Sigmoid colon (tissue), 7 donors: ENCODE measurements around the gene SPIRE1. TPM values are rescaled to one million over a fixed set of nuclear protein-coding genes. Genes with fewer than 3 reads are reported as not detected.
A peak's percentile ranks its signal among the peaks of the same experiment; 100 is the strongest.

Source experiments
- DNase-seq: peaks from one replicate; pipeline ENCODE4 v3.0.0-alpha.2; 2019
- H3K27ac ChIP-seq, 4 donors: fragments of 200-600 bp; sonication (generic); one replicate each; pipeline ENCODE4 v1.5.1; 2016 to 2019; ENCODE audit warnings: mild to moderate bottlenecking in 1 of 4
- H3K27me3 ChIP-seq, 3 donors: fragments of 200-600 bp; sonication (generic); one replicate each; pipeline ENCODE4 v1.5.1; 2019; ENCODE audit warnings: mild to moderate bottlenecking in 1 of 3
- H3K36me3 ChIP-seq, 4 donors: fragments of 200-600 bp; sonication (generic); one replicate each; pipeline ENCODE4 v1.5.1; 2016 to 2019
- H3K4me1 ChIP-seq, 4 donors: fragments of 200-600 bp; sonication (generic); one replicate each; pipeline ENCODE4 v1.5.1; 2017 to 2019
- H3K4me3 ChIP-seq, 4 donors: fragments of 200-600 bp; sonication (generic); one replicate each; pipeline ENCODE4 v1.5.1; 2017 to 2019; ENCODE audit warnings: mild to moderate bottlenecking in 2 of 4, moderate library complexity in 1 of 4
- H3K9me3 ChIP-seq, 4 donors: fragments of 200-600 bp in 3 of 4; sonication (generic) in 3 of 4; one replicate each; pipeline versions ENCODE4 v1.5.1 to v1.6.1; 2013 to 2019
- CTCF ChIP-seq, 4 experiments: fragments of 450-650 bp in 3 of 4; fragments of 200-600 bp in 1 of 4; IDR thresholded peaks; one replicate each; pipeline ENCODE4 v1.5.1; 2016 to 2019; ENCODE audit warnings: antibody characterized with exemption in 4 of 4, mild to moderate bottlenecking in 3 of 4, moderate library complexity in 2 of 4
- EP300 ChIP-seq, 4 donors: sonication (generic); formaldehyde crosslinking; IDR thresholded peaks; one replicate each; pipeline ENCODE4 v1.6.1; 2017; ENCODE audit warnings: antibody characterized with exemption in 4 of 4
- POLR2A ChIP-seq, 2 donors: fragments of 450-650 bp; IDR thresholded peaks; one replicate each; pipeline ENCODE4 v1.6.1; 2016; ENCODE audit warnings: antibody characterized with exemption in 2 of 2, mild to moderate bottlenecking in 2 of 2, moderate library complexity in 2 of 2
- POLR2AphosphoS5 ChIP-seq, 4 donors: sonication (generic); formaldehyde crosslinking; IDR thresholded peaks; one replicate each; pipeline ENCODE4 v1.6.1; 2017; ENCODE audit warnings: antibody characterized with exemption in 4 of 4
- WGBS, 2 donors: extraction: QIAGEN DNeasy Blood & Tissue Kit; methylation state at CpG; one replicate each; pipeline ENCODE4 v1.1.7; 2013; 5-methylcytosine and 5-hydroxymethylcytosine counted together
- intact Hi-C: fragments of 100-400 bp; cut with DNase I; formaldehyde crosslinking; loops from one replicate; pipeline ENCODE4 v1.15.1; 2023
- polyA plus RNA-seq, 3 donors: library from polyadenylated mRNA; stranded (reverse); fragments of 200-250 nt; gene quantifications; one replicate each; pipeline ENCODE4 v1.2.3, GENCODE V29; 2013
- total RNA-seq, 4 donors: library from RNA; depleted of rRNA; stranded (reverse); fragments of >200 nt; gene quantifications; one replicate each; pipeline ENCODE4 v1.1.0, GENCODE V29; 2016
- donor health status: healthy with polysubstance abuse.
- donor health status: Bipolar disorder and iron deficiency.
- donor health status: healthy.

Gene SPIRE1
- total and polyA plus RNA-seq, 7 donors: 2.1 to 31.6 (median 22.7) TPM

GRCh38 chr18:12689256-12689850, 31.4 kb upstream of the SPIRE1 start:
- no peak overlapping the region for H3K27ac ChIP-seq
- no peaks in the 10 kb centered on the region for H3K9me3 ChIP-seq
- intact Hi-C loops: no loop called here
- DNase-seq: no peak
- peaks cover 0 to 42% (median 5%) of the 10 kb centered on the region in 4 donors for H3K36me3 ChIP-seq
- no peak overlapping the region for H3K4me3 ChIP-seq
- WGBS, 2 donors: 70 to 84% methylated on average over 4 of the region's 4 CpGs
- TF ChIP-seq POLR2A (IDR thresholded peaks at IDR 0.05) (no peak), CTCF (IDR thresholded peaks at IDR 0.05) (no peak), POLR2AphosphoS5 (IDR thresholded peaks at IDR 0.05) (no peak), EP300 (IDR thresholded peaks at IDR 0.05) (no peak)
- H3K4me1 ChIP-seq: no peaks in the 10 kb centered on the region
- no peaks in the 10 kb centered on the region for H3K27me3 ChIP-seq

GRCh38 chr18:12686100-12686499, 28.2 kb upstream of the SPIRE1 start:
- intact Hi-C loops: no loop called here
- no peak for DNase-seq
- no peaks in the 10 kb centered on the region for H3K27me3 ChIP-seq
- TF ChIP-seq CTCF (IDR thresholded peaks at IDR 0.05): no peak
- no peak for TF ChIP-seq EP300 (IDR thresholded peaks at IDR 0.05)
- TF ChIP-seq POLR2A (IDR thresholded peaks at IDR 0.05): no peak
- TF ChIP-seq POLR2AphosphoS5 (IDR thresholded peaks at IDR 0.05): no peak
- H3K36me3 ChIP-seq: peaks cover 0 to 33% (median 5%) of the 10 kb centered on the region in 4 donors
- H3K27ac ChIP-seq: no peak overlapping the region
- 83 to 84% methylated on average over 3 of the region's 3 CpGs for WGBS, 2 donors
- H3K4me1 ChIP-seq: no peaks in the 10 kb centered on the region
- H3K4me3 ChIP-seq: no peak overlapping the region
- no peaks in the 10 kb centered on the region for H3K9me3 ChIP-seq

- Histone ChIP-seq H3K9me3 (no peaks in the 10 kb centered on the region), H3K27ac (peak overlapping the region; percentile 64 to 73 (median 70)), H3K4me3 (peak overlapping the region in 2 of 4 donors; percentile 21 to 33), H3K36me3 (peaks cover 0 to 42% (median 1%) of the 10 kb centered on the region in 4 donors), H3K27me3 (no peaks in the 10 kb centered on the region), H3K4me1 (peaks cover 0 to 11% (median 3%) of the 10 kb centered on the region in 4 donors)
- intact Hi-C loops: no loop called here
- TF ChIP-seq EP300 (IDR thresholded peaks at IDR 0.05) (no peak), POLR2AphosphoS5 (IDR thresholded peaks at IDR 0.05) (peak; percentile 52 to 81 (median 64)), POLR2A (IDR thresholded peaks at IDR 0.05) (peak in 1 of 2 donors; percentile 30)
- DNase-seq: peak; percentile 83
- 29 to 68% methylated on average over 8 of the region's 8 CpGs for WGBS, 2 donors
Observed at GRCh38 chr18:12679183-12679786, 21.4 kb upstream of the SPIRE1 start.

- no peak for DNase-seq
- H3K27ac ChIP-seq: no peak overlapping the region
- peaks cover 0 to 20% (median 0%) of the 10 kb centered on the region in 4 donors for H3K36me3 ChIP-seq
- TF ChIP-seq POLR2AphosphoS5 (IDR thresholded peaks at IDR 0.05): no peak
- no peak for TF ChIP-seq CTCF (IDR thresholded peaks at IDR 0.05)
- TF ChIP-seq POLR2A (IDR thresholded peaks at IDR 0.05): no peak
- TF ChIP-seq EP300 (IDR thresholded peaks at IDR 0.05): no peak
- H3K4me3 ChIP-seq: no peak overlapping the region
- no peaks in the 10 kb centered on the region for H3K9me3 ChIP-seq
- intact Hi-C loops: no loop called here
- H3K27me3 ChIP-seq: no peaks in the 10 kb centered on the region
- no peaks in the 10 kb centered on the region for H3K4me1 ChIP-seq
- 93 to 96% methylated on average over 5 of the region's 5 CpGs for WGBS, 2 donors
Observed at GRCh38 chr18:12668041-12668440, 10.1 kb upstream of the SPIRE1 start.

GRCh38 chr18:12659904-12660605, 2.1 kb upstream of the SPIRE1 start:
- 85 to 90% methylated on average over 9 of the region's 9 CpGs for WGBS, 2 donors
- H3K4me3 ChIP-seq: no peak overlapping the region
- H3K27me3 ChIP-seq: no peaks in the 10 kb centered on the region
- DNase-seq: no peak
- H3K36me3 ChIP-seq: no peaks in the 10 kb centered on the region
- H3K4me1 ChIP-seq: peaks cover 0 to 25% (median 11%) of the 10 kb centered on the region in 4 donors
- peak overlapping the region in 2 of 4 donors; percentile 98 for H3K27ac ChIP-seq
- H3K9me3 ChIP-seq: no peaks in the 10 kb centered on the region
- TF ChIP-seq CTCF (IDR thresholded peaks at IDR 0.05) (peak; percentile 74 to 85 (median 80)), POLR2AphosphoS5 (IDR thresholded peaks at IDR 0.05) (peak in 1 of 4 donors; percentile 6), EP300 (IDR thresholded peaks at IDR 0.05) (no peak), POLR2A (IDR thresholded peaks at IDR 0.05) (no peak)
- intact Hi-C loops: loop anchor here (1.0 to 10.0 kb wide), 6 partner anchors 222 to 805 kb away; partner anchors contain the start of genes AFG3L2, CHMP1B, PRELID3A and PTPN2
